ENCODE results near the gene SRPK1. TPM values are rescaled to one million over a fixed set of nuclear protein-coding genes. Genes with fewer than 3 reads are reported as not detected.
"Not testable (repeated sequence)": the region's sequence is repeated elsewhere in the genome, so short reads cannot be mapped to it uniquely, and the experiment has no call there.

Gene SRPK1
- total RNA-seq, 1 experiment from 2014 or later, result 101 TPM

DNA sequence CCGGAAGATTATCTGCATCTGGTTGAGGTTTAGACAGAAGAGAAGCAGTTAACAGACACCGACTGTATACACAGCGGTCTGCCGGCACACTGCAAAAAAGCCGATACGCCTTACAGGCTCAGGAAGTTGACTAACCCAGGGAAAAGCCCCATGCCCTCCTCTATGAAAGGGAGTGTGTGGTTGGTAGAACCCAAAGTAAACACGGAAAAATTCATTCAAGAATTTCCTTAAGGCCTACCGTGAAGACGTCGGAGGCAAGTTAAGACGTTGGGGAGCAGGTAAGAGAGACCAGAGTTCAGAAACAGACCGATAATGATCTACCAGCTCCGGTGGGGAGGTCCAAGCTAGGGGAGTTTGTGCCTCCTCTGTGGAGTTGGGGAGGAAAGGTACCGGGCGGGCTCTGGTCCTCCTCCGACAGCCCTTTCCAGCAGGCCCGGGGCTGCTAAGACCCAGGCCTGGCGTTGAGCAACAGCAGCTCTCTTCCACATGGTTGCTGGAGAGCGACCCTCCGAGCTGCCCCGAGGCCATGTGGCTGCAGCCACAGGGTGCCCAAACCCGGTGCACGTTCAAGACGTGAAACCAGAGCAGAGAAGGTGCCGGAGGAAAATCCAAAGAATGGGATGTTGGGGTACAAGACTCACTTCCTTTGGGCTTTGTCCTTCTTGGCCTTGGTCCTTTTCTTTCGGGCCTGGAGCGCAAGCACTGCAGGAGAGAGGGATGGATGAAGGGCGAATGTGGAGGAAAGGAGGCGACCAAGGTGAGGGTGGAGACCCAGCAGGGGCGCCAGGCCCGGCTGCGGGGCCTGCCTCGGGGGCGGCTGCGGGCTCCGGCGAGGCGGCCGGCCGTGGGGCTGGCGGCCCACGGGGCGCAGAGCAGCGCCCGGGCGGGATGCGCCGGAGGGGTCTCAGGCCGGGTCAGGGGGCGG, 809 bp downstream of the SRPK1 start:
- Histone ChIP-seq H3K4me1 (no peaks in the 10 kb centered on the region), H3K27ac (peak overlapping the region; percentile 8; the same call in 1 of the 2 replicates), H3K27me3 (no peaks in the 10 kb centered on the region), H3K4me3 (peak overlapping the region; percentile 93), H3K36me3 (peaks cover 14% of the 10 kb centered on the region), H3K9me3 (replicated peaks) (no peaks in the 10 kb centered on the region)
- DNase-seq, result peak; percentile 36 to 55

DNA sequence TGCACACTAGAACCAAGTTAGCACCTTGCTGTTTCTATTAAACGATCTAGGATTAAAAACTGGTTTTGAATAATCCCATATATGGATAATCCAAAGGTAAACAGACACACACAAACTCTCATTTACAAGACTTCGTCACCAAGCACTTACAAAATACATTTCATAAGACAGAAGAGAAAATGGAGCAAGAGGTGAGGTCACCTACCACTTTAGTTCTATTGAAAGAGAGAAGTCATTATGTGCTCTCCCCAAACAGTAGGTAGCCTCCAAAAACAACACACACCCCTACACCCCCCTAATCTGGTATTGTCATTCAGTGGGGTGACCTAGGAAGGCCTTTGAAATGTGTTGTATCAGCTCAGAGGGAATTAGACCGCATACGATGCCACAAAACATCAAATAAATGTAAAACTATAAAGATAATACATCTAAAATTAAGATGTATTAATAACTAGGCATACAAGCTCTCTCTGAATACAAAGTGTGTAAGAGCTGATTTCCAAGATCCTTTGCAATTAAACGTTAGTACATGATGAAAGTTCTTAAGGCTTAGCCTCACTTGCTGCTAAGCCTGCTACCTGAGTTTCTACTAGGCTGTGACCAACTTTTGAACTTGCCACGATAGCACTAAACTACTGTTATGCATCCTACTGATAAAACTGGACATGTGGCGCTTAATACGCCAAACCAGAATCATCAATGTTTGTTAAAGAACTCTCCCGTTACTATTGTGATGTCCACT, 1.6 kb downstream of the SRPK1 start:
- Histone ChIP-seq H3K4me3 (peak overlapping the region; percentile 93), H3K27ac (no peak overlapping the region), H3K27me3 (no peaks in the 10 kb centered on the region), H3K36me3 (peaks cover 17% of the 10 kb centered on the region), H3K9me3 (replicated peaks) (no peaks in the 10 kb centered on the region), H3K4me1 (no peaks in the 10 kb centered on the region)
- no peak for DNase-seq

DNA sequence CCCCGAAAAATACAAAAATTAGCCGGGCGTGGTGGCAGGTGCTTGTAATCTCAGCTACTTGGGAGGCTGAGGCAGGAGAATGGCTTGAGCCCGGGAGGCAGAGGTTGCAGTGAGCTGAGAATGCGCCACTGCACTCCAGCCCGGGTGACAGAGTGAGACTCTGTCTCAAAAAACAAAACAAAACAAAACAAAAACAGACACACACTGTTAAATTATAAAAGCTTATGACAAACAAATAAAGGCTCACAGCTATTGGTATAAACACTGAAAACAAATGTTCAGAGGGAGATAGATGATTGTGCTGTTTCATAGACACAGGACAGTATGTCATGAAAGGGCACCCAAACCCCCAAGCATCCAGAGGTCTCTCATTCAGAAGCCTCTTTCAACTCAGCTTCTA, 4.0 kb downstream of the SRPK1 start:
- H3K27me3 ChIP-seq; H3K4me1 ChIP-seq; H3K4me3 ChIP-seq; H3K9me3 ChIP-seq (replicated peaks); H3K27ac ChIP-seq; DNase-seq: not testable (repeated sequence)
- H3K36me3 ChIP-seq, result peaks cover 37% of the 10 kb centered on the region

DNA sequence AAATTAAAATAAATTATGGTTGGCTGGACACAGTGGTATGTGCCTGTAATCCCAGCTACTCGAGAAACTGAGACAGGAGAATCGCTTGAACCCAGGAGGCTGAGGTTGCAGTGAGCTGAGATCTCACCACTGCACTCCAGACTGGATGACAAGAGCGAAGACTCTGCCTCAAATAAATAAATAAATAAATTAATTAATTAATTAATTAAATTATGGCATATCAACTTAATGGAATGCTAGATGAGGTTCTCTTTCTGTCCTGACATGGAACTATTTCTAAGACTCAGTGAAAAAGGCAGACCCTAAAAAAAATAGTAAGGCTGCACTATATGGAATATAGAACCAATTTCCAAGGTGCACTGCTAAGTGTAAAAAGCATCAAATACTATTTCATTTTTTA, 4.8 kb downstream of the SRPK1 start:
- Histone ChIP-seq H3K9me3 (replicated peaks) (no peaks in the 10 kb centered on the region), H3K36me3 (peaks cover 46% of the 10 kb centered on the region), H3K27ac (no peak overlapping the region), H3K4me3 (no peak overlapping the region), H3K27me3 (no peaks in the 10 kb centered on the region), H3K4me1 (no peaks in the 10 kb centered on the region)
- DNase-seq, result no peak

DNA sequence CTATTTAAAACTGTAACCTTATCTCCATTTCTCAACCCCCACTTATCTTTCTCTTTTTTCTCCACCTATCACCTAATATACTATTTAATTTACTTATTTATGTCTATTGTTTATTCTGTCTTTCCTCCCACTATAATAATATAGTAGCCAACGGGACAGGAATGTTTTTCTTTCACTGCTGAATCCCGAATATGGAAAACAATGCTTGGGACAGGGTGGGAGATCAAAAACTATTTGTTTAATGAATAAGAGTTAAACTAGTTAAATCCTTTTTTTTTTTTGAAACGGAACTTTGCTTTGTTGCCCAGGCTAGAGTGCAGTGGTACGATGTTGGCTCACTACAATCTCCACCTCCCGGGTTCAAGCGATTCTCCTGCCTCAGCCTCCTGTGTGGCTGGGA, 6.4 kb downstream of the SRPK1 start:
- H3K4me1 ChIP-seq, result no peaks in the 10 kb centered on the region
- no peaks in the 10 kb centered on the region for H3K27me3 ChIP-seq
- no peak overlapping the region for H3K27ac ChIP-seq
- DNase-seq, result no peak
- no peaks in the 10 kb centered on the region for H3K9me3 ChIP-seq (replicated peaks)
- H3K36me3 ChIP-seq, result peaks cover 60% of the 10 kb centered on the region
- H3K4me3 ChIP-seq, result no peak overlapping the region

DNA sequence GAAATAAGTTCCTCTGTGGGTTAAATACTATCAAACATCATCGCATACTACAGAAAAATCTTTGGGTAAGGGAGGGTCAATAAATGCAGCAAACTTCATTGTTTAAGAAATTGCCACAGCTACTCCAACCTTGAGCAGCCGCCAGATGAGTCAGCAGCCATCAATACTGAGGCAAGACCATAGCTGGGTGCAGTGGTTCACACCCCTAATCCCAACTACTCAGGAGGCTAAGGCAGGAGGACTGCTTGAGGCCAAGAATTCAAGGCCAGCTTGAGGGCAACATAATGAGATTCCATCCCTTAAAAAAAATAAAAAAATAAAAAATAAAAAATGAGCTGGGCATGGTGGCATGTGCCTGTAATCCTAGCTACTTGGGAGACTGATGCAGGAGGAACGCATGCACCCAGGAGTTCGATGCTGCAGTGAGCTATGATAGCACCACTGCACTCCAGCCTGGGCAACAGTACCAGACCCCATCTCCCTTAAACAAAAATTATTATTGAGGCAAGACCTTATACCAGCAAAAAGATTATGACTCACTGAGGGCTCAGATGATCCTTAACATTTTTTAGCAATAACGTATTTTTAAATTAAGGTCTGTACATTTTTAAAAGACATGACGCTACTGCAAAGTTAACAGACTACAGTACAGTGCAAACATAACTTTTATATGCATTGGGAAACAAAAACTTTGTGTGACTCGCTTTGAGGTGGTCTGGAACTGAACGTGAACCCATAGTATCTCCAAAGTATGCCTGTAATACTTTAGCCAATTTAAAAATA, 8.8 kb downstream of the SRPK1 start:
- H3K9me3 ChIP-seq (replicated peaks), result peaks cover 4% of the 10 kb centered on the region; the same call in 1 of the 2 replicates
- H3K27me3 ChIP-seq, result no peaks in the 10 kb centered on the region
- H3K4me1 ChIP-seq, result no peaks in the 10 kb centered on the region
- no peak overlapping the region for H3K4me3 ChIP-seq
- H3K36me3 ChIP-seq, result peaks cover 74% of the 10 kb centered on the region
- no peak for DNase-seq
- H3K27ac ChIP-seq, result no peak overlapping the region

DNA sequence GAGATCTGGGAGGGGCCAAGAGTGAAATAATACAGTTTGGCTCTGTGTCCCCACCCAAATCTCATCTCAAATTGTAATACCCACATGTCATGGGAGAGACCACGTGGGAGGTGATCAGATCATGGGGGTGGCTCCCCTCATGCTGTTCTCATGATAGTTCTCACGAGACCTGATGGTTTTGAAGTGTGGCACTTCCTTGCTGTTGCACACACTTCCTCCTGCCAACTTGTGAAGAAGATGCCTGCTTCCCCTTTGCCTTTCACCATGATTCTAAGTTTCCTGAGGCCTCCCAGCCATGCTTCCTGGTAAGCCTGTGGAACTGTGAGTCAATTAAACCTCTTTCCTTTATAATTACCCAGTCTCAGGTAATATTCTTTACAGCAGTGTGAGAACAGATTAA, 11.3 kb downstream of the SRPK1 start:
- H3K27me3 ChIP-seq; H3K27ac ChIP-seq; H3K9me3 ChIP-seq (replicated peaks); H3K4me3 ChIP-seq; H3K4me1 ChIP-seq; DNase-seq: not testable (repeated sequence)
- H3K36me3 ChIP-seq, result peaks cover 74% of the 10 kb centered on the region

DNA sequence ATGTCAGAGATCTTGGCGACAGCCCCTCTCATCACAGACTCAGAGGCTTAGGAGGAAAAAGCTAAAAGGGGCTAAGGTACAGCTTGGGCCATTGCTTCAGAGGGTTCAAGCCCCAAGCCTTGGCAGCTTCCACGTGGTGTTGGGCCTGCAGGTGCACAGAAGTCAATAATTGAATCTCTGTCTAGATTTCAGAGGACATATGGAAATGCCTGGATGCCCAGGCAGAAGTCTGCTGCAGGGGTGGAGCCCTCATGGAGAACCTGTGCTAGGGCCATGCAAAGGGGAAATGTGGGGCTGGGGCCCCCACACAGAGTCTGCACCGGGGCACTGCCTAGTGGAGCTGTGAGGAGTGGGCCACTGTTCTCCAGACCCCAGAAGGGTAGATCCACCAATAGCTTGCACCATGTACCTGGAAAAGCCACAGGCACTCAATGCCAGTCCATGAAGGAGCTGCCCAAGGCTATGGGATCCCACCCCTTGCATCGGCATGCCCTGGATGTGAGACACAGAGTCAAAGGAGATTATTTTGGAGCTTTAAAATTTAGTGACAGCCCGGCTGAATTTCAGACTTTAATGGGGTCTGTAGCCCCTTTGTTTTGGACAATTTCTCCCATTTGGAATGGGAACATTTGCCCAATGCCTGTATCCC, 12.0 kb downstream of the SRPK1 start:
- not testable (repeated sequence) for H3K9me3 ChIP-seq (replicated peaks); H3K4me1 ChIP-seq; H3K4me3 ChIP-seq; DNase-seq; H3K27ac ChIP-seq; H3K27me3 ChIP-seq
- peaks cover 74% of the 10 kb centered on the region for H3K36me3 ChIP-seq

DNA sequence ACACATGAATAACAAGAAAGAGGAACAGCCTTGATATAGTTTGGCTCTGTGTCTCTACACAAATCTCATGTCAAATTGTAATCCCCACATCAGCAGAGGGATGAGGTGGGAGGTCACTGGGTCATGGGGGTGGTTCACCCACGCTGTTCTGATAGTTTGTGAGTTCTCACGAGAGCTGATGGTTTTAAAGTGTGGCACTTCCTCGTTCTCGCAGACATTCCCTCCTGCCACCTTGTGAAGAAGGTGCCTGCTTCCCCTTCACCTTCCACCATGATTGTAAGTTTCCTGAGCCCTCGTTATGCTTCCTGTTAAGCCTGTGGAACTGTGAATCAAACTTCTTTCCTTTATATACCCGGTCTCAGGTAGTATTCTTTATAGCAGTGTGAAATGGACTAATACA, 13.1 kb downstream of the SRPK1 start:
- H3K4me3 ChIP-seq, result no peak overlapping the region
- no peak overlapping the region for H3K27ac ChIP-seq
- H3K36me3 ChIP-seq, result peaks cover 66% of the 10 kb centered on the region
- H3K9me3 ChIP-seq (replicated peaks), result peaks cover 4% of the 10 kb centered on the region; the same call in 1 of the 2 replicates
- no peaks in the 10 kb centered on the region for H3K27me3 ChIP-seq
- no peaks in the 10 kb centered on the region for H3K4me1 ChIP-seq
- DNase-seq, result no peak

DNA sequence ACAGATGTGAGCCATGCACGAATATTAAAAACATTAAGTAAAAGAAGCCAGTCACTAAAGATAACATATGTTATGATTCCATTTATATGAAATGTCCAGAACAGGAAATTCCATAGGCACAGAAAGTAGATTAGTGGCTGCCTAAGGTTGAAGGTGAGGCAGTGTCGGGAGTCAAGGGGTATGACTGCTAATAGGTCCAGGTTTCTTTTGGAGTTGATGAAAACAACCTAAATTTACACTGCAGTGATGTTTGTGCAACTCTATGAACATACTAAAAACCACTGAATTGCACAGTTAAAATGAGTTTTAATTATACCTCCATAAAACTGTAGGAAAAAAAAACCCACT, 14.4 kb downstream of the SRPK1 start:
- no peaks in the 10 kb centered on the region for H3K27me3 ChIP-seq
- no peaks in the 10 kb centered on the region for H3K4me1 ChIP-seq
- H3K36me3 ChIP-seq, result peaks cover 57% of the 10 kb centered on the region
- no peak for DNase-seq
- H3K4me3 ChIP-seq, result no peak overlapping the region
- H3K9me3 ChIP-seq (replicated peaks), result peaks cover 4% of the 10 kb centered on the region; the same call in 1 of the 2 replicates
- H3K27ac ChIP-seq, result no peak overlapping the region

DNA sequence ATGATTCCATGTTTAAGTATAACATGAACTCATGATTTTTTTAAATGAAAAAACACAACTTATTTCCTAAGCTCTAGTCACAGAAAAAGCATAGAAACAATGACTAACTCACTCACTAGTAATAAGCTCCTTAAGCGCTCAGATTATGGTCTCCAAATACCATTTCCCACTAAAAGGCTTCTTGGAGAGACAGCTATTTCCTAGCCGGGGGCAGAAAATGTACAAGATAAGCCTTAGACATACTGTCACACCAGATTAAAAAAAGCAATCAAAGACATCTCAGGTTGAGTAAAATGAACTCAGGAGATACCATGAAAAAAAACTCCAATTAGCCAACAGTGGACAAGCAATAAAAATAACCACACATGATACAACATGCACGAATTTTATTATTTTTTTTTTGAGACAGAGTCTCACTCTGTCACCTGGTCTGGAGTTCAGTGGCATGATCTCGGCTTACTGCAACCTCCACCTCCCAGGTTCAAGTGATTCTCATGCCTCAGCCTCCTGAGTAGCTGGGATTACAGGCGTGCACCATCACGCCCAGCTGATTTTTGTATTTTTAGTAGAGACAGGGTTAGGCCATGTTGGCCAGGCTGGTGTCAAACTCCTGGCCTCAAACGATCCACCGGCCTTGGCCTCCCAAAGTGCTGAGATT, 14.9 kb downstream of the SRPK1 start:
- DNase-seq, result no peak
- no peaks in the 10 kb centered on the region for H3K27me3 ChIP-seq
- H3K9me3 ChIP-seq (replicated peaks), result peaks cover 4% of the 10 kb centered on the region; the same call in 1 of the 2 replicates
- H3K4me3 ChIP-seq, result no peak overlapping the region
- H3K36me3 ChIP-seq, result peaks cover 57% of the 10 kb centered on the region
- H3K4me1 ChIP-seq, result no peaks in the 10 kb centered on the region
- H3K27ac ChIP-seq, result no peak overlapping the region

DNA sequence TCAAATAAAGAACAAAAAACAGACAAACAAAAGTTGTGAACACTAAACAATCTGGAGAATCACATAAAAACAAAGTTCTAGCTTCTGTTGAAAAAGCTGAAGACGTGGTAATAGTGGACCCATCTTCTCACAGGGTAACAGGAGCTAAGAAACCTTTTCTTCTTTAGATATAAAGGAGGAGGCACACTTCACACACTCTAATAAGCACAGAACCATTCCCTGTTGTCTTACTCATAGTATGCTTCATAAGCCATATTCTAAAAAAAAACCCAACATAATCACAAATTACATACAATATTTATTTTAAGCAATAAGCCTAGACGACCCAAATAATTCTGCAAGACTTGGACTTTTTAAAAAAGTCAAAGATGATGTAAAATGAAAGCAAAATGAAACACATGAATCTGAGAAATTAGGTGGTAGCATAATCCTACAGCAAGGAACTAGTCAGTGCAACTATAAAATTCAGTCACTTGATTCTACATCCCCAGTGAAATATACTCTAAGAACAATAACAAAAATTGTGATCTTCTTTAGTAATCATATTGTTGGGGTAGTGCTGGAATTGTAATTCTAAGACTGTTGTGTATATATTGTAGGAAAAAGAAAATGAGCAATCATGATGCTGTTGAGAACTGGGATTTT, 15.6 kb downstream of the SRPK1 start:
- Histone ChIP-seq H3K27me3 (no peaks in the 10 kb centered on the region), H3K36me3 (peaks cover 57% of the 10 kb centered on the region), H3K4me3 (no peak overlapping the region), H3K9me3 (replicated peaks) (peaks cover 4% of the 10 kb centered on the region; the same call in 1 of the 2 replicates), H3K4me1 (no peaks in the 10 kb centered on the region), H3K27ac (no peak overlapping the region)
- no peak for DNase-seq

DNA sequence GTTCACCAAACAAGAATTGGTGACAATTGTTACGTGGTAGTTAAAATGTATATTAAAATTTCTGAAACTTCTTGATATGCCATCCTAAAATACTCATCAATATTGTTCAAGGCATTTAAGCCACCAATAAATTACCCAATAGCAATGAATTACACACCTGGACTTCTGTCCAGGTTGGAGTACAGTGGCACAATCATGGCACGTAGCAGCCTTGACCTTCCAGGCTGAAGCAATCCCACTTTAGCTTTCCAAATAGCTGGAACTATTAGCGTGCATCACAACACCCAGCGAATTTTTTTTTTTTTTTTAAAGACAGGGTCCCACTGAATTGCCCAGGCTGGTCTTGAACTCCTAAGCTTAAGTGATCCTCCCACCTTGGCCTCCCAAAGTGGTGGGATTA, 17.2 kb downstream of the SRPK1 start:
- H3K36me3 ChIP-seq, result peaks cover 52% of the 10 kb centered on the region
- no peaks in the 10 kb centered on the region for H3K4me1 ChIP-seq
- H3K4me3 ChIP-seq, result no peak overlapping the region
- no peaks in the 10 kb centered on the region for H3K27me3 ChIP-seq
- no peaks in the 10 kb centered on the region for H3K9me3 ChIP-seq (replicated peaks)
- DNase-seq, result no peak
- H3K27ac ChIP-seq, result no peak overlapping the region

DNA sequence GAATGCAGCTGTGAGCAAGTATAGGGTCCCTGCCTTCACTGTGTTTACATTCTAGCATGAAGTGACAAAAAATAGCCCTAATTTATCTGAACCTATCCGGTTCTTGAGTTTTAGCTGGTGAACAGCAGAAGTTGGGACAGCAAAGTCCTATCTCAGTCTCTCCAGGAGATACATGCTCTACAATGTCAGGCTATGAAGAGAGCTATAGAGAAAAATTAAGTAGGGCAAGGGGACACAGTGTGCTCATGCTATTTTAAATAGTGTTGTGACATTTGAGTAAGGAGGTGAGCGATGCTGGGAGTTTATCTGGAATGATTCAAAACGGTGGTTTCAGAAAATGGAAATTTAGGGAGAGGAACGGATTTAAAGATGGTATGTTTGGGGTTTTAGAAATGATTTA, 20.4 kb downstream of the SRPK1 start:
- H3K4me1 ChIP-seq, result no peaks in the 10 kb centered on the region
- H3K27ac ChIP-seq, result no peak overlapping the region
- no peaks in the 10 kb centered on the region for H3K9me3 ChIP-seq (replicated peaks)
- H3K36me3 ChIP-seq, result peaks cover 39% of the 10 kb centered on the region
- no peak for DNase-seq
- no peak overlapping the region for H3K4me3 ChIP-seq
- H3K27me3 ChIP-seq, result no peaks in the 10 kb centered on the region

Measured in SJCRH30 (cell line).